Activated B cell treated with CpG ODN at 0.5 μM for 24 hours (primary cell): Measurements from ENCODE around the gene KREMEN2. TPM values are rescaled to one million over a fixed set of nuclear protein-coding genes. Genes with fewer than 3 reads are reported as not detected.
"Not testable (repeated sequence)": the region's sequence is repeated elsewhere in the genome, so short reads cannot be mapped to it uniquely, and the experiment has no call there.

Experiments
- ATAC-seq: fragments of 200-7000 bp; cut with Tn5 transposase; one replicate; pipeline ENCODE4 v1.10.0; 2021; ENCODE audit warnings: low read depth, mild to moderate bottlenecking, moderate library complexity
- CTCF ChIA-PET: fragments of 350-600 bp; sonication (Branson Sonifier 250); formaldehyde crosslinking; loops from one replicate; lab custom pipeline; 2021; ENCODE audit warnings: antibody characterized with exemption; lab: Charles Lee
- POLR2A ChIA-PET: fragments of 350-600 bp; sonication (Branson Sonifier 250); formaldehyde crosslinking; loops from one replicate; lab custom pipeline; 2021; ENCODE audit warnings: antibody characterized with exemption; lab: Charles Lee
- DNase-seq: peaks from one replicate; pipeline ENCODE4 v3.0.0; 2022
- H3K27ac Mint-ChIP-seq: one replicate; pipeline ENCODE4 v1.8.0; 2020; ENCODE audit warnings: mixed read lengths
- H3K27me3 Mint-ChIP-seq: one replicate; pipeline ENCODE4 v1.8.0; 2021; ENCODE audit warnings: mixed read lengths
- H3K36me3 Mint-ChIP-seq: one replicate; pipeline ENCODE4 v1.8.0; 2021; ENCODE audit warnings: low read depth, mixed read lengths
- H3K4me1 Mint-ChIP-seq: one replicate; pipeline ENCODE4 v1.8.0; 2021; ENCODE audit warnings: mixed read lengths
- H3K4me3 Mint-ChIP-seq: one replicate; pipeline ENCODE4 v1.8.0; 2020; ENCODE audit warnings: mild to moderate bottlenecking, mixed read lengths
- H3K9me3 Mint-ChIP-seq: one replicate; pipeline ENCODE4 v1.8.0; 2020; ENCODE audit warnings: mixed read lengths
- CTCF ChIP-seq: fragments of 200-600 bp; IDR thresholded peaks from one replicate; pipeline ENCODE4 v1.8.0; 2022; ENCODE audit warnings: antibody characterized with exemption, mild to moderate bottlenecking
- intact Hi-C: fragments of 100-400 bp; cut with micrococcal nuclease; formaldehyde crosslinking; loops from one replicate; pipeline ENCODE4 v1.15.1; 2024
- total RNA-seq: library from RNA; stranded (reverse); gene quantifications from 2 replicates; pipeline ENCODE4 v1.2.3, GENCODE V29; 2022

The KREMEN2 gene
- total RNA-seq, 1 donor from 2014 or later: 1.7 TPM

GRCh38 chr16:2939968-2940367 is 24.1 kb upstream of the KREMEN2 start:
- no peaks in the 10 kb centered on the region for H3K9me3 Mint-ChIP-seq
- ATAC-seq (no peak), DNase-seq (no peak)
- ChIA-PET POLR2A (interaction anchor here (0.7 kb wide), 1 partner anchor 41 kb away, joined by 3 read pairs; no protein-coding TSS in a partner anchor), CTCF (interaction anchor here (1.2 kb wide), 1 partner anchor 13 kb away, joined by 4 read pairs; no protein-coding TSS in a partner anchor)
- H3K4me1 Mint-ChIP-seq: peaks cover 4% of the 10 kb centered on the region
- no peak overlapping the region for H3K27ac Mint-ChIP-seq
- intact Hi-C loops: no loop called here
- H3K36me3 Mint-ChIP-seq: peaks cover 50% of the 10 kb centered on the region
- H3K4me3 Mint-ChIP-seq: no peak overlapping the region
- TF ChIP-seq CTCF: no peak
- H3K27me3 Mint-ChIP-seq: no peaks in the 10 kb centered on the region

GRCh38 chr16:2942045-2942444 is 22.0 kb upstream of the KREMEN2 start:
- intact Hi-C loops: no loop called here
- POLR2A ChIA-PET: interaction anchor here (0.6 to 0.7 kb wide), 2 partner anchors 501 to 584 kb away, joined by 3 to 7 read pairs; no protein-coding TSS in a partner anchor
- Mint-ChIP-seq H3K9me3 (no peaks in the 10 kb centered on the region), H3K27ac (no peak overlapping the region), H3K4me1 (peaks cover 4% of the 10 kb centered on the region), H3K27me3 (no peaks in the 10 kb centered on the region), H3K4me3 (no peak overlapping the region), H3K36me3 (peaks cover 43% of the 10 kb centered on the region)
- ATAC-seq (no peak), DNase-seq (no peak)
- TF ChIP-seq CTCF: no peak
- CTCF ChIA-PET: interaction anchor here (1.4 kb wide), 1 partner anchor 15 kb away, joined by 4 read pairs; no protein-coding TSS in a partner anchor

GRCh38 chr16:2943716-2944115 is 20.4 kb upstream of the KREMEN2 start:
- POLR2A ChIA-PET: interaction anchor here (0.6 kb wide), 1 partner anchor 72 kb away, joined by 3 read pairs; no protein-coding TSS in a partner anchor
- peaks cover 39% of the 10 kb centered on the region for H3K36me3 Mint-ChIP-seq

GRCh38 chr16:2946649-2947048 is 17.4 kb upstream of the KREMEN2 start:
- no peak overlapping the region for H3K27ac Mint-ChIP-seq
- intact Hi-C loops: no loop called here
- CTCF ChIA-PET: no interaction called here

More at GRCh38 chr16:2943716-2944115, 20.4 kb upstream of the KREMEN2 start:
- intact Hi-C loops, H3K27ac Mint-ChIP-seq, H3K4me1 Mint-ChIP-seq, ATAC-seq, H3K27me3 Mint-ChIP-seq, DNase-seq, H3K9me3 Mint-ChIP-seq, H3K4me3 Mint-ChIP-seq: not testable (repeated sequence)
- CTCF ChIA-PET: interaction anchor here (1.8 kb wide), 1 partner anchor 24 kb away, joined by 4 read pairs; no protein-coding TSS in a partner anchor

GRCh38 chr16:2948807-2949704 is 15.0 kb upstream of the KREMEN2 start:
- ATAC-seq (no peak), DNase-seq (no peak)
- intact Hi-C loops: no loop called here
- H3K36me3 Mint-ChIP-seq: peaks cover 12% of the 10 kb centered on the region
- H3K4me3 Mint-ChIP-seq: no peak overlapping the region
- ChIA-PET CTCF (no interaction called here), POLR2A (no interaction called here)
- H3K9me3 Mint-ChIP-seq: no peaks in the 10 kb centered on the region
- TF ChIP-seq CTCF: no peak
- H3K4me1 Mint-ChIP-seq: no peaks in the 10 kb centered on the region
- H3K27me3 Mint-ChIP-seq: peaks cover 4% of the 10 kb centered on the region
- H3K27ac Mint-ChIP-seq: no peak overlapping the region

More at GRCh38 chr16:2946649-2947048, 17.4 kb upstream of the KREMEN2 start:
- H3K4me1 Mint-ChIP-seq: peaks cover 4% of the 10 kb centered on the region
- DNase-seq (no peak), ATAC-seq (no peak)
- POLR2A ChIA-PET: no interaction called here
- no peaks in the 10 kb centered on the region for H3K27me3 Mint-ChIP-seq
- no peak for TF ChIP-seq CTCF
- no peak overlapping the region for H3K4me3 Mint-ChIP-seq
- H3K36me3 Mint-ChIP-seq: peaks cover 24% of the 10 kb centered on the region
- no peaks in the 10 kb centered on the region for H3K9me3 Mint-ChIP-seq
